ENCODE results near the gene CARD9. TPM values are rescaled to one million over a fixed set of nuclear protein-coding genes. Genes with fewer than 3 reads are reported as not detected.

CARD9 gene
- total RNA-seq, 1 donor from 2014 or later = 0.94 TPM

- H3K4me3 Mint-ChIP-seq (ENCODE audit: unreplicated experiment) = no peak overlapping the region
- DNase-seq (ENCODE audit: extremely low spot score, unreplicated experiment) = no peak
- peaks cover 16% of the 10 kb centered on the region for H3K4me1 Mint-ChIP-seq (ENCODE audit: unreplicated experiment)
- H3K9me3 Mint-ChIP-seq (ENCODE audit: unreplicated experiment) = no peaks in the 10 kb centered on the region
- TF ChIP-seq, protein P1, sequence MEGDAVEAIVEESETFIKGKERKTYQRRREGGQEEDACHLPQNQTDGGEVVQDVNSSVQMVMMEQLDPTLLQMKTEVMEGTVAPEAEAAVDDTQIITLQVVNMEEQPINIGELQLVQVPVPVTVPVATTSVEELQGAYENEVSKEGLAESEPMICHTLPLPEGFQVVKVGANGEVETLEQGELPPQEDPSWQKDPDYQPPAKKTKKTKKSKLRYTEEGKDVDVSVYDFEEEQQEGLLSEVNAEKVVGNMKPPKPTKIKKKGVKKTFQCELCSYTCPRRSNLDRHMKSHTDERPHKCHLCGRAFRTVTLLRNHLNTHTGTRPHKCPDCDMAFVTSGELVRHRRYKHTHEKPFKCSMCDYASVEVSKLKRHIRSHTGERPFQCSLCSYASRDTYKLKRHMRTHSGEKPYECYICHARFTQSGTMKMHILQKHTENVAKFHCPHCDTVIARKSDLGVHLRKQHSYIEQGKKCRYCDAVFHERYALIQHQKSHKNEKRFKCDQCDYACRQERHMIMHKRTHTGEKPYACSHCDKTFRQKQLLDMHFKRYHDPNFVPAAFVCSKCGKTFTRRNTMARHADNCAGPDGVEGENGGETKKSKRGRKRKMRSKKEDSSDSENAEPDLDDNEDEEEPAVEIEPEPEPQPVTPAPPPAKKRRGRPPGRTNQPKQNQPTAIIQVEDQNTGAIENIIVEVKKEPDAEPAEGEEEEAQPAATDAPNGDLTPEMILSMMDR (IDR thresholded peaks at IDR 0.05) = no peak
- H3K36me3 Mint-ChIP-seq (ENCODE audit: unreplicated experiment) = no peaks in the 10 kb centered on the region
- no peaks in the 10 kb centered on the region for H3K27me3 Mint-ChIP-seq (ENCODE audit: unreplicated experiment)
- H3K27ac Mint-ChIP-seq (ENCODE audit: unreplicated experiment) = no peak overlapping the region
Observed at GRCh38 chr9:136371533-136371880, 2.0 kb downstream of the CARD9 start.

GRCh38 chr9:136370687-136371532 is 2.6 kb downstream of the CARD9 start:
- Mint-ChIP-seq H3K27ac (ENCODE audit: unreplicated experiment) (no peak overlapping the region), H3K4me3 (ENCODE audit: unreplicated experiment) (no peak overlapping the region), H3K36me3 (ENCODE audit: unreplicated experiment) (no peaks in the 10 kb centered on the region), H3K9me3 (ENCODE audit: unreplicated experiment) (no peaks in the 10 kb centered on the region), H3K4me1 (ENCODE audit: unreplicated experiment) (peaks cover 16% of the 10 kb centered on the region), H3K27me3 (ENCODE audit: unreplicated experiment) (no peaks in the 10 kb centered on the region)
- TF ChIP-seq, protein P1 (IDR thresholded peaks at IDR 0.05) = no peak
- no peak for DNase-seq (ENCODE audit: extremely low spot score, unreplicated experiment)

DNA sequence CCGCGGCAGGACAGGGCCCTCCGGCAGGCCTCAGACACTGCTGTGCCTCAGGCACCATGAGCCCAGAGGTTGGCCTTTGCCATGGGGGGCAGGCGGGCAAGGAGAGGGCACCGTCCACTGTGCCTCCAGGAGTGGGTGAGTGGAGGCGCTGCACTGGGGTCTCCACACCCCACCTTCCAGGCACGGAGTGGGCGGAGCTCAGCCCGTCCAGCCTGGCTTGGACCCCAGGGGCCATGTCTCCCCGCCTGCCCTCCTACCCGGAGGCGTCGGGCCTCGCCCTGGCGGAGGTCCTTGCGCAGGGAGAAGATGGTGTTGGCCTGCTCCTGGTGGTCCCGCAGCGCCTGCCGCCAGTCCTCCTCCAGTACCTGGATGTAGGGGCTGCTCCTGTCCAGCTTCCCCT is 3.4 kb downstream of the CARD9 start:
- Mint-ChIP-seq H3K36me3 (ENCODE audit: unreplicated experiment) (no peaks in the 10 kb centered on the region), H3K4me3 (ENCODE audit: unreplicated experiment) (no peak overlapping the region), H3K27ac (ENCODE audit: unreplicated experiment) (no peak overlapping the region), H3K4me1 (ENCODE audit: unreplicated experiment) (peaks cover 16% of the 10 kb centered on the region), H3K27me3 (ENCODE audit: unreplicated experiment) (no peaks in the 10 kb centered on the region), H3K9me3 (ENCODE audit: unreplicated experiment) (no peaks in the 10 kb centered on the region)
- TF ChIP-seq, protein P1 (IDR thresholded peaks at IDR 0.05) = no peak
- no peak for DNase-seq (ENCODE audit: extremely low spot score, unreplicated experiment)

GRCh38 chr9:136368190-136368589 is 5.3 kb downstream of the CARD9 start:
- Mint-ChIP-seq H3K27ac (ENCODE audit: unreplicated experiment) (no peak overlapping the region), H3K4me3 (ENCODE audit: unreplicated experiment) (no peak overlapping the region), H3K36me3 (ENCODE audit: unreplicated experiment) (no peaks in the 10 kb centered on the region), H3K9me3 (ENCODE audit: unreplicated experiment) (no peaks in the 10 kb centered on the region), H3K4me1 (ENCODE audit: unreplicated experiment) (peaks cover 13% of the 10 kb centered on the region), H3K27me3 (ENCODE audit: unreplicated experiment) (no peaks in the 10 kb centered on the region)
- no peak for DNase-seq (ENCODE audit: extremely low spot score, unreplicated experiment)
- TF ChIP-seq, protein P1 (IDR thresholded peaks at IDR 0.05) = no peak

- H3K27ac Mint-ChIP-seq (ENCODE audit: unreplicated experiment) = no peak overlapping the region
- no peak overlapping the region for H3K4me3 Mint-ChIP-seq (ENCODE audit: unreplicated experiment)
Observed at GRCh38 chr9:136367296-136368145, 5.9 kb downstream of the CARD9 start.

More at GRCh38 chr9:136367296-136368145, 5.9 kb downstream of the CARD9 start:
- Mint-ChIP-seq H3K4me1 (ENCODE audit: unreplicated experiment) (peaks cover 8% of the 10 kb centered on the region), H3K36me3 (ENCODE audit: unreplicated experiment) (no peaks in the 10 kb centered on the region), H3K9me3 (ENCODE audit: unreplicated experiment) (no peaks in the 10 kb centered on the region), H3K27me3 (ENCODE audit: unreplicated experiment) (no peaks in the 10 kb centered on the region)
- TF ChIP-seq, protein P1 (IDR thresholded peaks at IDR 0.05) = no peak
- DNase-seq (ENCODE audit: extremely low spot score, unreplicated experiment) = no peak

All from osteocyte (in vitro differentiated cells).